T-helper 2 cell treated with Interferon-gamma antibody and Interleukin-4, amounts not matched to agents 100 ng/mL and 5 ng/mL, for 36 hours (primary cell): ENCODE data around the gene SLIT2. TPM values are rescaled to one million over a fixed set of nuclear protein-coding genes. Genes with fewer than 3 reads are reported as not detected.

Source experiments
- intact Hi-C: fragments of 100-400 bp; cut with micrococcal nuclease; formaldehyde crosslinking; loops from one replicate; pipeline ENCODE4 v1.15.1; 2023
- total RNA-seq: library from RNA; stranded (reverse); gene quantifications from 2 replicates; pipeline ENCODE4 v1.2.3, GENCODE V29; 2022

The SLIT2 gene
- total RNA-seq, 1 donor from 2014 or later, result not detected

DNA sequence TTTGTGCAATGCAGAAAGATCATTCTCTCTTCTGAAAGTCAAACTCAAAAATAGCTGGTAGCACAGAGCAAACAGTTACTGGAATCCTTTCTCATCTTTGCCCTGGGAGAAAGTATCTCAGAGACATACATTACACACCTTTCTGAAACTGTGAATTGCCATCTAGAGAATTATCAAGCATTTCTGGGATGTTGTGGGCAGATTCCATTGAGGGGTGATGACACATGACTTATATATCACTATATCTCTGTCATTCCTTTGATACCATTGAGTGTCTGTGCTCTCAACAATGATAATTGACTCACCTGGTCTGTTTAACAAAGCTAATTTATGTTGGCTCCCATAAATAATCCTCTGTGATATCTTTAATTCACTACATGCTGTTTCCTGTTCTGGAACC, 13.0 kb downstream of the SLIT2 start:
- intact Hi-C loops, result no loop called here

DNA sequence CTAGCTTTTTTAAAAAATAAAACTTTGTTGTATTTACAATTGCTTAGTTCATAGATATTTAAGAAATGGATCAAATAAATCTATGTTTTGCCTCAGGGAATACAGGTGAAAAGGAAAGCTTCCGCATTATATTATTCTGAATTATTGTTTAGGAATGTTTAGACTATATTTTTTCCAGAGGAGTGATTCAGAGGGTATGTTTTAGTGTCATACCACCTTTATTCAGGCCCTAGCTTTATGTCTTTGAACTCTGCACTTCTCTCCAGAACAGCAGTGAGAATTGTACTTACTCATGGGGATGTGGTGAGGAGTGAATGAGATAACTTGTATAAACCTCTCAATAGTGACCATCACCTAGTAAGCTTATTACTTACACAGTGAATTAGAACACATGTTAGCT, 14.0 kb downstream of the SLIT2 start:
- intact Hi-C loops, result no loop called here

DNA sequence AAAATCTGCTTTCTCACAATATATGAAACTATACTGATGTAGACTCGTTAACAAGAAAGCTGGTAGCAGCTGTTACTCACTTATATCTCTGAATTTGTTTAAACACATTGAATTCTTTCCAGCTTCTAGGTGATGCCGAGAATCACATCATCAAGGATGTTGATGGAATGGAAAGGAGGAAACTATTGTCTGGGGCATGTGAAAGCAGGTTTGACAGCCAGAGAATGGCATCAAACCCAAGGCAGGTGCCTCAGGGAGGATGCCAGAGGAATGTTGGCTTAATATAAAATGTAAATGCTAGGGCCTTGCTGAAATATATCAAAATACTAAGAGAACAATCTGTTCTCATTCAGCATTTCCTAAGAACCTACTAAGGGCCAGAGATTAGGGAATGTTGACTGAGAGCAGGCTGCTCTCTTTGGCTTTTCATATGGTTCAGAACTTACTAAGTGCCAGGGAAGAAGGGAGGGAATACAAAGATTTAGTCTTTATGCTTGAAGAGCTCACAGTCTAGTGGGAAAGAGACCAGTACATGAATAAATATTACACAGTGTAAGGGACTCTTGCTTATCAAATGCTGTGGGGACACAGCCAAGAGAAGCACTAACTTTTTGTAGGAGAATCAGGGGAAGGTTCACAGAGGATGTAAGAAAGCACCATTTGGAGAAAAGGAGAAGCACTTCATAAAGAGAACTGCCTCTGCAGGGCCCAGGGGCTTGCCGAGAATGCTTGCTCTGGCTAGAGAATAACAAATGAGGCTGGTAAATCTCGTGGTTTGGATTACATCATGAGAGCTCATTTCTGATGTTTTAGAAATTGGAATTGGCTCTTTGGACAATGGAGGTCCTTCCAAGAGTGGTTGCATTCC, 14.7 kb downstream of the SLIT2 start:
- intact Hi-C loops, result no loop called here

DNA sequence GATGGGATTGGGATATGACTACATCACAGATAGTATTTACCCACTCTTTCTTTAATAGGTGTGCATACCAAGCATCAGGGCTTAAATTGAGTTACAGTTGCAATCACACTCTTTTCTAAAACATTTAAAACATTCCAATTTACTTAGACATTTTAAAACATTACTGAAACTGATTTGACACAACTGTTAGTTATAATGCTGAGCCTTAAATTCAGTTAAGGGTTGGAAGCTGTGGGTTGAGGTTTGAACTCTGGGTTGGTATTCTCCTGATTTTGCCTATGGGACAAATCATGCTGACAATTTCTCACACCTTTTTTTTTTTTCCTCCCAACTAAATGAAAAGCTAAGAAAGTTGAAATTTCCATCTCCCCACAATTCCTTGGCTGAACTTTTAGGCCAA, 16.3 kb downstream of the SLIT2 start:
- intact Hi-C loops, result no loop called here

DNA sequence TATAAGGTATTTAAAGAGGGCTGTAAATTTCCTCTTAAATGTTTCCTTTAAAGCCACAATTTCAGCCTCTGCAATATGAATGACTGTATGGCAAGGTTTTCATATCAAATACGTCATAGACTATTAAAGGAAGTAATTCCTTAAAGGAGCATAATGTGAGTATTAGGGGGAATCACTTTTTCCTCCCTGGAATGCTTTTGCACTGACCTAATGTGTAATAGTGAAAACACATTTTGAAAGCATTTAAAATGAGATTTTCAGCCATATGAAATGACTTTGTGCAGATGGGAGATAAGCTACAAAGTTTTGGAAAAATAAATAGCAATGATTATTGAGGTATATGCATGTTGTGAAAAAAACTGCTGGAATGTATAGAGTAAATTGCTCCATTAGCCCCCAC, 17.6 kb downstream of the SLIT2 start:
- intact Hi-C loops, result no loop called here

DNA sequence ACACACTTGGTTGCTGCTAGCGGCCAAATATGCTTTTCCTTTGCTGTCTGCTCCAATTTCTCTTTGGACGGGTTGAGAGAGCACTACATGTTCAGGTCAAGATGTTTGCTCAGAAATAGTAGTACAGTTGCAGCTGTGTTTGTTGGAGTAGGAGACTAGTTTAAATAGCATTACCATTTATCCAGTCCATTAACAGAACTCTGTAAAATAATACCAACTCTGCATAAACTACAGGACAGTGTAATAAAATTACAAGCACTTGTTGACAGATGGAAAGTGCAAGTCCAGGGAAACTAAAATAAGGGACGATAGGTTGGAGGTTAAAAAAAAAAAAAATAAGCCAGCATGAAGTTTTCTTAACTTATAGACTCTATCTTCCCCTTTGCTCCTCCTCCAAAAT, 20.2 kb downstream of the SLIT2 start:
- intact Hi-C loops, result no loop called here

DNA sequence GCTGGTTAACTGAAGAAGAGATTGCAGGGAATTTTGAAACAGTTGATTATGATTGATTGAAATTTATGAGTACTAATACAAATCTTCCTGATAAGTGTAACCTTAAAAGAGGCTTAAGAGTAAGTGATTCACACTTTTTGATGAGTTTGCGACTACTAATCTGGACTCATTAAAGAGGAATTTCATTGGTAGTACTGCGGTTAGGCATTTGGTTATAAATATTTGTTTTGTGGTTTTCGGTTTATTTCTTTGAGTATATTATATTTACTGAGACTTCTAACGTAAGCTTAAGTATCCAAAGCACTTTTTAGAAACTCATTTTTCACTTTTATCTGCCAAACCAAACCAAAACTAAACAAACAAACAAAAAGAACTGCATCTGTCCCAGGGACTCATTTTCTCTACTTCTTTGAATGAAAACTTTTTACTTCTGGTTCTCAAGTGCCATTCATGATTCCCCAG, 20.7 kb downstream of the SLIT2 start:
- intact Hi-C loops, result no loop called here

DNA sequence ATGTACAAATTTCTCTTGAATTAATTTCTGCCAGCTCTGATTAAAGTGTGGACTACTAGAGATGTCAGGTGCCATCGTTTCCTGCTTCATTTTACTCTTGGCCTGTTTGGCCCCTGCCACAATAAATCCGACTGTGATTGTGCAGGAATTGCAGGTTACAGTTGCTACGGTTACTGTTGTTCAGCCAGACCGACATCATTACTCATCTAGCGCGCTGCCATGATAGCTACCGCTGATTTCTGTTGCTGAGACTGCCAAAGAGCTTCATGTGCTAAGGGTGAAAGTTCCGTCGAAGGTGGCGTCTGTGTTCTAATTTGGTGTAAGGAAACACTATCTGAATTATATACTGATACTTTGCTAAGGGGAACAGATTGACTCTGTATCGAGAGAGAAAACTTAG, 22.1 kb downstream of the SLIT2 start:
- intact Hi-C loops, result no loop called here

DNA sequence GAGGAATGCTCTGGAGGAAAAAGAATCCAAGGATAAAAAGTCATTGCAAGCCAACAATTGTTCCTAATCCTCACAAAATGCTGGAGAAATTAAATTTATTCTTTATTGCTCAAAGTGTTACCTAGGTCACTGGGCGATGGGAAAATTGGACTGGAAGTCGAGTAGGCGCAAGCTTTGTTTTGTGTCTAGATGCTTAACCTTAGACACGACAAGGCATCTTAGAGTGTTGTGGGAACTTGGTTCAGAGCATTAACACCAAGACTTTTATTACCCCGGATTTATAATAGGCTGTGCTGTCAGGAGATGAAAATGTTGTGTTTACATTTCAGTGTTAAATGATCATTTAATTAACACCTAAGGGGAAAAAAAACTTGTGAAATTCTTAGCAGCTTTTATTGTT, 25.1 kb downstream of the SLIT2 start:
- intact Hi-C loops, result no loop called here

DNA sequence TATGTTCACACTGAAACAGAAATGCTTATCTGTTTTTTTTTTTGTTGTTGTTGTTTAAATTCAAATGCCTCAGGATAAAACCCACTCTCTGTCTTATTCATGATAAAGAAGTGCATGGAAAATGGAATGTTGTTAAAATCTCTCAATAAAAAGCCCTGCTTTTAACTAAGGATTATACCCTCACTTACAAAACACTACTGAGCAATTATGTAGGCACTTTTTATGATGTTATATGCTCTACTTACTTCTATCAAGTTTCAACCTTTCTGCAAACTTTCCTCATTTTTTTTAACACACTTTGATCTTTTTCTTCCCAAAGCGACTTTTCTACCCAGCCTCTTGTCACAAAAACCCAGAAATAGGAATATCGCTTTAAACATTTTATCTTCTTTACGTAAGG, 26.5 kb downstream of the SLIT2 start:
- intact Hi-C loops, result no loop called here

DNA sequence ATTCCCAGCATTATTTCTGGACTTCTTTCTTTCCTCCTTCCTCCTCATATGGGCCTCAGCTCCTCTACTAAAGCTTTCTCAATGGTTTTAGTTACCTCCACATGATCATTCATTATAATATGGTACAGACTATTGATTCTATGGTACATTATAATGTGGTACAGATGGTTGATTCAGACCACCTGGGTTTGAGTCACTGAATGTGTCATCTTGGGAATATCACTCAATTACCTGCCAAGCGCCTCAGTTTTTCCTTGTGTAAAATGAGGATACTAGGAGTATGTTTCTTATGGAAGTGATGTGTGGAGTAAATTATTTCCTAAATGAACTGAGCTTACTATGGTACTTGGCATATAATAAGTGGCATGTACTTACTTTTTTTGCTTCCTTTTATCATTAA, 27.7 kb downstream of the SLIT2 start:
- intact Hi-C loops, result no loop called here

DNA sequence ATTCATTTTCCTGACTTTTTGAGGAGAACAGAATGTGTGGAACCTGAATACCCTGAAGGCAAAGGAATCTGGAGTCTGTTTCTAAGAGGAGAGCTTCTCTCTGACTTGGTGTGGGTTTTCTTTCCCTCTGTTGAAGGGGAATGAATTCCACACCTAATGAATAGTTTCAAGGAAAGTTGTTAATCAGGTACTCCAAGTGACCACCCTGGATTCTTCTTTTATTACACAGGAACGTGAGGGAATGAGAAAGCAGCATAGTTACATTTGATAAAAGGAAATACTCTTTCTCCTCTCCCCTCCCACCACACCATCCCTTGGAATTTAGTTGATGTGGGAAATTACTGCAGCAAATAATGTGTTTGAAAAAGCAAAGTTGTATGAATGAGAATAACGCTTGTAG, 29.7 kb downstream of the SLIT2 start:
- intact Hi-C loops, result no loop called here

DNA sequence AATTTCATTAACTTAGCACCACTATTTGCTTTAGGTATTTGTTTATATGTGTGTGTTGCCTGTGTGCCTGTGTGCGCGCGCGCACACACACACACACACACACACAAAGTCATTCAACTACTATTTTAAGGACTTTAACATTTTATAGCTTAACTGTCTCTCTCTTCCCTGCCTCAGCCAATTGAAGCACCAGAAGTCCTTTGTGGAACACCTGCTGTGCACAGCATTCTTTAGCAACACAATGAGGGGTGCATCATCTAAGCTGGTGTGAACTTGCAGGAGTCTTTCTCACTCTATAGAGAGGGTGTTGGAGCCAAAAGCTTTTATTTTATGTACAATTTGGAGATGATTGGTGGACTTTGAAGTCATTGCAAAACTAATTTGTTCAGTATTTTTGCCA, 31.3 kb downstream of the SLIT2 start:
- intact Hi-C loops, result no loop called here

DNA sequence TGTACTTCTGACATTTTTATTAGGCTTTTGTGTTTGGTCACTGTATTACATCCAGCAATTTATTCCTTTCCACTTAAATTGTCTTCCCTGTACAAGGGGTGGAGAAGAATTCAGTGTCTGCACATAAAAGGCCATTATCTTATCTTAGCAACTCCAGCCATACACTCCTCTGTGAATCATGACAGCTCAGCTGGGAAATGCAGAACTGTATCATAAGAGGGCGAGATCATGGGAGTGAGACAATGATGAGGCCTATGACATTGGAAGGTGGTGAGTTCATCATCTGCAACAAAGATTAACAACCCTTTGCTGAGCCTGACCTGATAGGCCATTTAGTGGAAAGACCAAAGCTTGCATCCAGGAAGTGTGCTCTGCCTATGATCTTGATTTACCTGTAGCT, 33.3 kb downstream of the SLIT2 start:
- intact Hi-C loops, result no loop called here

DNA sequence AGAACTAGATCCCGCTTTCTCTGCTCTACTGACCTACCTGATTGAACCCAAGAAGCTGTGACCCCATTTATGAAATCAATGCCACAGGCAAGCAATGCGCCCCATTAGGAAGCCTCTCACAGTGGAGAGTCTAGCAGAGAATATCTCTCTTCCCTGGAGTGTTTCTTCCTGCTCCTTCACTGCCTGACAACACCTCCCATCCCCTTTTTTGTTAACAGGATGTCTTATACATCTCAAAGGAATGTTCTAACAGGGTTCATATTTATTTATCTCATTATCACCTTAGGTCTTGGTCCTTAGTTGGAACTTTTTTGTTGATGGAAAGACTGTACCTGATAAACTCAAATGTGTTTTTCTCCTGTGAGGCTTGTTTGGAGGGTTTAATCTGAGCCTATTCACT, 35.5 kb downstream of the SLIT2 start:
- intact Hi-C loops, result no loop called here

DNA sequence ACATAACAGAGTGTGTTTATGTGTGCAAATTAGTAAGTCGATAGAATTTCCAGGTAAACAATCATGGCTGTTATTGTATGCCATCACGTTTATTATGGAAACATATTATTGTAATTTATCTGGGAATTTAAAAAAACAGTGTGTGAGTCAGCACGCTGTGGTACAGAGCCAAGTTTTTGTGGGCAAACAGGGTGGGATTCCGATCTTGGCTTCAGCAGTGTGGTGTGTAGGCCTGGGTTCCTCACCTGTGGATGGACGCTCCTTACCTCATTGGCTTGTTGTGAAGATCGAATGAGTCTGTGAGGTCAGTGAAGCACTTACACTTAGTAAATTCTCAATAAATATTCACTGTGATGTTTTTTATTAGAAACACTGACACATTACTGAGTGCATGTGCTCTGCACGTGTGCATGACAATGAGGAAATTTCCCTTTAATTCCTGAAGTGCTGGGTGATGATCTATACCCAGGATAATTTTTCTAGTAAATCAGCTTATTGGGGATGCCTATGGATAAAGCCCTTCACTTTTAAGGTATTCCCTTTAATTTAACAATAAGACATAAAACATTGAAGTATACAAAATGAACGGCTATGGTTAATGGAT, 36.4 kb downstream of the SLIT2 start:
- intact Hi-C loops, result no loop called here

DNA sequence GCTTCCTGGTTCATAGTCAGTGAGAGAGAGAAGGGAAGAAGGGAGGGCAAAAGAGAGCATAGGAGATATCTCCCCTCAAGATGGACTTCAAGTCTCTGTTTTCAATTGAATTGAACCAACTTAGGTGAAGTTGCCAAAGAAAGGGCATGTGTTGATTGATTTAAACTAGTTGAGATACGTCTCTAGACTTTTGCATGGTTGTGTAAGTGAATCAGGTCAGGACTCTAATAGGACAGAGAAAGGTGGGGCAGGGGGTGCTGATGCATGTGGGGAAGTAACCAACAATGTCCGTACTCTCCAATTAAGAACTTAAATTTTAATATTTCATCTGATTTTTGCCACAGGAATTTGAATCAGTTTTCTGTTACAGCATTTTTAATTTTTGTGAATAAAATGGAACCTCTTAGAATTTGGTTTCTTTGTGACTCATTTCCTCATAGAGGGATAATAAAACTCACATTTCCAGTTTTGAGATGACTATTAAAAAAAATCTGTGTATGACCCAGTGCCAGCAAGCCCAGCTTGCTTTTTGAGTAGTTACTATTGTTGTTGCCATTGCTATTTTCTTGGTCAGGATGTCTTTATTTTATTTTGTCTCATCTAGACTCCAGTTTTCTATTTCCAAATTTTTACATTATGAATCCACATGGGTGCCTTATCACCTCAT, 37.3 kb downstream of the SLIT2 start:
- intact Hi-C loops, result no loop called here

DNA sequence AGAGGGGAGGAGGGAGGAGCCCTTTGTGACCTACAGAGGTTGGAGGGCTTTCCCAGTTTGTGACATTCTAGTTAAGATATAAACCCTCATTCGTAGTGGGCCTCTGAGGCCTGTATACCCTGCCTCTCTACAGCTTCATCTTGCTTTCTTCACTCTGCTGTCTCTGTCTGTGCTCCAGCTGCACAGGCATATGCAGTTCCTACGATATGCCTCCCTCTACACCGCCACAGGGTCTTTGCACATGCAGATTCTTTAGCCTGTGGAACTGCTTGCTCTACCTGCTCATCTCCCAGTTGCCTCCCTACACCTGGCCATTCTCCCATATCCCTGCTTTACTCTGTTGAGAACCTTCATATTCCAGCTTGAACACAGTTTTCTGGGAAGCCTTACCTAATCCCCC, 38.1 kb downstream of the SLIT2 start:
- intact Hi-C loops, result no loop called here

DNA sequence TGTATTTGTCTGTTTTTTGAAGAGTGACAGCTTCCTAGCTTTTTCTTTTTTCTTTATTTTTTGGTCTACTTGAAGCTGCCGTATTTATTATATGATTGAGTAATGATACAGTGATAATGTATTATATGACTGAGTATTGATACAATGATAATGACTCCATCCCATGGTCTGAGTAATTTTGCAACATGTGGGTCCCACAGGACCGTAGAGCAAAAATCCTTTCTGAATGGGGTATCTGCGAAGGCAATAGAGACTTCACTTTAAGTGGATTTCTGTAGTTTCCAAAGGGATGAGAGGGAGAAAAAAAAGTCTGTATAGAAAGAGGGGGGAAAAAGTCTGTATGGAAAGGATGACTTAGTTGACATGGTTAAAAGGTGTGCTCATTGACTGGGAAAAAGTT, 41.0 kb downstream of the SLIT2 start:
- intact Hi-C loops, result no loop called here

DNA sequence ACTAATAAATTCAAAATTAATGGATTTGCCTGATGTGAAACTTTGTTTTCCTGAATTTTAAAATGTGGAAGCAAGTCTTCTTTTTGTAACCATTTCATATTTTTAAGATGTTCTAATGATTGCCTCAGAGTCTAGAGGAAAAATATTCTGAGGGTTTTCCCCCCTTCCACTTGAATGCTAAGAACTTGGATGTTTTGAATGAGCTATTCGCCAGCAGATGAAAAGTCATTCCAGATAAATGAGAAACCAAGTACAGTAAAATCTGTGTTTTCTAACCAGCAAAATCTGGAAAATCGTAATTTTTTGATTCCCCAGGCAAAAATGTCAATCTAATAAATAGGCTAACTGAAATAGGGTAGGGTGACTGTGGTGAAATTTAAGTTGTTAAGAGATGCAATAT, 45.6 kb downstream of the SLIT2 start:
- intact Hi-C loops, result no loop called here

DNA sequence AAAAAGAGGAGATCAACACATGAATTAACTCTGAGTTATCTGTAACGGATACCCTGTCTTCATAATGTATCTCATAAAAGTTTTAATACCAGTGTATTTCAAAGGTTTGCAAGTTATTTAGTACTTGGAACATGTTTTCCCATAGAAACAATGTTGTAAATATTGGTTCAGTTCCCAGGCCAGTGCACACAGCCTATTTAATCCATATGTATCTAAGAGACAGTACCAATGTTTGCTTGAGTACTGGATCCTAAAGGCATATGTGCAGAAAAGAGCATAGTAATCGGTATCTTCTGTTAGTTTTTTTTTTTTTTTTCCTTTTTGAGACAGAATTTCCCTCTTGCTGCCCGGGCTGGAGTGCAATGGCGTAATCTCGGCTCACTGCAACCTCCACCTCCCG, 46.1 kb downstream of the SLIT2 start:
- intact Hi-C loops, result no loop called here

DNA sequence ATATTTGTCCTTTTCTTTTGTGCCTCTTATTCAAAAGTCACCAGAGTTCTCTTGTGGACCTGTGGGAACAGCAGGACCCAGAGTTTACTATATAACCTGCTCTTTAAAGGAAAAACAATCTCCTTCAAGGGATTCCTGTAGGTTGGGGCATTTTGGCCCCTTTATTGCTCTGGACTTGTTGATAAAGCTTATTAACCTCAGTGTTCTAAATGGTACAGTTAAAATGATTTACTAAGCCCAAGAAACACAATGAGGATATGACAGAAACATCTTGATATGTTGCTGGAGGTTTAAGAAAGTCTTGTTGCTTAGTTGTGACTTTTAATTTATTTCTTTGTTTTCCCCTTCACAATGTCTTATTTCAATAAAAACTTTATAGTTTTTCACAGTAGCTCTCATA, 46.8 kb downstream of the SLIT2 start:
- intact Hi-C loops, result no loop called here

DNA sequence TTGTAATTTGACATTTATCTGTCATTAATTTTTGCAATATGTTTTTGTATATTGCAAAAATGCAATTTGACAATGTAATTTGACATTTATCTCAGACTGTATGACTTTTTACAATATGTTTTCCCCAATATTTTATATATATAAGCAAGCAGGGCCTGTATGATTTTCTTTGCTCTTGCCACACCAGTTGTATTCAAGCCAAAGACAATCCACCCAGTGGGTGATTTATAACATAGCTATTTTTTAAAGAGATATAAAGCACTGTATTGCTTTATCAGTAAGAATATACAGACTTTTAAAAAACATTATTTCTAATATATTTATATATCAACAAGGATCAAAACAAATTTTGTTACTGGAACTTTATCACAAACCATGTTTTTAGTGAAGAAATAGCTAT, 47.3 kb downstream of the SLIT2 start:
- intact Hi-C loops, result no loop called here
